Measurements from ENCODE around the gene ANP32B.
"Not testable (repeated sequence)": the region's sequence is repeated elsewhere in the genome, so short reads cannot be mapped to it uniquely, and the experiment has no call there.

The ANP32B gene

DNA sequence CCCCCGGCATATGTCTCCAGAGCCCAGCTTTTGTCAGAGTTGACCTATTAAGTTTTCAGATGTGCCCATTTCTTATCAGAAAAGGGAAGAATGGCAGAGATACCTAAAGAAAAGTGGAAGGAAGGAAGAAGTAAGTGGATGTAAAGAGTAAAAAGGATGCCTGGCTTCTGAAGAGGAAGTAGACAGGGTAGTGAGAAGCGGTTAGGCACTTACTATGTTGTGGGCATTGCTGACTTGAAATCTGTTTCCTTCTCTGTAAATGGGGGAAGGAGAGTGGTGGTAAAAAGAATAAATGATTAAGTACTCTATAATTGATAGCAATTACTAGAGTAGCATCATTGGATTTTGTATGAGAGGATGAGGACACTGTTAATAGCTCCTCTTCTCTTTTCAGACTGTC is 9.9 kb downstream of the ANP32B start:
- no peak for DNase-seq (ENCODE audit: low read depth)

DNA sequence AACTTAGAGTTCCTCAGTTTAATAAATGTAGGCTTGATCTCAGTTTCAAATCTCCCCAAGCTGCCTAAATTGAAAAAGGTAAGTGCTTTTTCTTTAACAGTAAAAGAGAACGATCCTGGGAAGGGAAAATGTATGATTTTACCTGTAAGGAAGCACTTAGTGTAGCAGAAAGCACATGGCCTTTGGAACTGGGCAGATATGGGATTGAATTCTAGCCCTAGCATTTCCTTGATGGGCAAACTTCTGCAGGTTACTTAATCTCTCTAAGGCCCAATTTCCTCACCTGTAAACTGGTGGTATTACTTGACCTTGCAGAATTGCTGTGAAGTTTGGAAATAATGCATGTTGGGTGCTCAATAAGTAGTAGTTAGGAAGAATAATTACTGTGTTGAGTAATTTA is 11.6 kb downstream of the ANP32B start:
- DNase-seq (ENCODE audit: low read depth): no peak

DNA sequence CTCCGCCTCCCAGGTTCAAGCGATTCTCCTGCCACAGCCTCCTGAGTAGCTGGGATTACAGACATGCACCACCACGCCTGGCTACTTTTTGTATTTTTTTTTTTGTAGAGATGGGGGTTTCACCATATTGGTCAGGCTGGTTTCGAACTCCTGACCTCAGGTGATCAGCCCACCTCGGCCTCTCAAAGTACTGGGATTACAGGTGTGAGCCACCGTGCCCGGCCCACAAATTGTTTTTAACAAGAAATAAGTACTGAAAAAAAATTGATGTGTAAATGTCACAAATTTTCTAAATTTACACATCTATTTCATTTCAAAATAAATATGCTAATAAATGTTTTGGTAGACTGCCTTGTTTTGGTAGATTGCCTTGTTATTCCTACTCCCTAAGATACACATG is 13.5 kb downstream of the ANP32B start:
- DNase-seq (ENCODE audit: low read depth): not testable (repeated sequence)

DNA sequence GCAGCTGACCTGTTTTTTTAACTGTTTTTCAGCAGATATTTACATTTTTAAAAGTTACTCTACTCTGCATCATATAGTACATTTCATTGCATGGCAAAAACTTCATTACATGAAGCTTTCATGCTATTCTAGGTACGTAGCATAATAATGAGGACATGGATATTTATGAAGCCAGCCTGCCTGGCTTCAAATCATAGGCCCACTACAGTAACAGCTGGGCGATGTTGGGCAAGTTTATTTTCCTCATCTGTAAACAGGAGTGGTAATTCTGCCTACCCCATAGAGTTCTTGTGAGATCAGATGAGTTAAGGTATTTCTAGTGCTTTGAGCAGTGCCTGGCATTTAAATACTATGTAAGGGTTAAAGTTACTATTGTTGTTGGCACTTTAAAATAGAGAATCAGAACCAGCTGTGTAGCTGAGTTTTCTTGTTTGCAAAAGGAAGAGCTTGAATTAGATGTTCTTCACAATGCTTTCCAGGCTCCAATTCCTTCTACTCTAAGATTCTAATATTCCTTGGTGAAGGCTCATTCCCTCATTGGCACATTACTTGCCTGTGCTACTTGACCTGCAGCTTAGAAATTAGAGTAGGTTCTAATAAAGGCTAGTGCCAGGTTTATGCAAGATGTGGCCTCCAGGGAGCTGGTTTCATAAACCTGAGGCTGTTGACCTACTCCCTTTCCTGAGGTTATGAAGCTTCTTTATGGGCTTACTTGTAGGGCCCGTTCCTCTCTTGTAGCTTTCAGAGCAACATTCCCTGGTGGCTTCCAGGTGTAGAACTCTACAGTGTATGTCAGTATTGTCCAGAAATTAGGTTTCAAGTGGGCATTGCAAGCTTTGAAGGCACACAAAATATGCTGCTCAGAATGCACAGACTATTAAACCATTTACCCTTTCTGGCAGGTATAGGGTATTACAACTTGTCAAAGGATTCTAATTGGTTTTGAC is 14.5 kb downstream of the ANP32B start:
- DNase-seq (ENCODE audit: low read depth): no peak

DNA sequence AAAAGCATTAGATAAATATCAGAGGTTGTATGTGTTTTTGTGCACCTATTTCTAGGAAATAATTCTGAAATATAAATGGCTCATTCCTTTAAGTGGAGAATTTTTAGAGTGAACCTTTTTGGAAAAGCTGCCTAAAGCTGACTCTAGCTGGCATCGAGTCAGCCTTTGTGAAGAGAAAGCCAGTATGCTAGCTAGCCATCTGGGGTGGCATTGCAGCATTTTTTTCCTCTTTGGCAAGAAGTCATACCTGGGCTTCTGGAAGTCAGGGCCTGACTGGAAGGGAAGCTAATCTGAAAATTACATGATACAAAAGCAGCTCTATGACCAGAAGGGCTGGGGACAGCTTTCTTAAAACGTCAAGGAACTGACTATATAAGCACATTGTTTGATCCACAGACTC is 19.7 kb downstream of the ANP32B start:
- DNase-seq (ENCODE audit: low read depth): no peak

DNA sequence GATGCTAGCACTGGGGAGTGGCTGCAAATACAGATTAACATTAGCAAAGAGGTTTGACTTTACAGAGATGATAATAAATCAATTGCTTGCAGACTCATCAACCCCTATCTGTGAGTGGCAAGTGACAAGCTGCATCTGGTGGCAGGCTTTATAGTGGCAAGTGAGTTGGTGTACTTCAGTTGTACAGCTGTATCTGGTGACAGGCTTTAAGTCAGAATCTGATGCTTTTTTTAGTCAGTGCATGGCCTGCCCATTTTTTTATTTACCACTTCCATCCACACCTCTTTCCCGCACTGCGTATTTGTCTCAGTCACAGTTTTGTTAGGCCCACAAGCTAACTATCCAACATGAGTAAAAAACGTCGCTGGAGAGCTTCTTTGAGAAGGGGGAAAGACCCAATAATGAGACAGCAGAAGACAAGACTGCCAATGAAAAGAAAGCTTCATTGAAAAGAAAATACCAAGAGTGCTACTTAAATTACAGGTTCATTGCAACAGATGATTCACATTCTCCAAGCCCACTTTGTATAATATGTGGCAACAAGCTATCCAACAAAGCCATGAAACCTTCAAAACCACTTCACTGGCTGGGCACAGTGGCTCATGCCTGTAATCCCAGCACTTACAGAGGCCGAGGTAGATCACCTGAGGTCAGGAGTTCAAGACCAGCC is 23.1 kb downstream of the ANP32B start:
- no peak for DNase-seq (ENCODE audit: low read depth)

DNA sequence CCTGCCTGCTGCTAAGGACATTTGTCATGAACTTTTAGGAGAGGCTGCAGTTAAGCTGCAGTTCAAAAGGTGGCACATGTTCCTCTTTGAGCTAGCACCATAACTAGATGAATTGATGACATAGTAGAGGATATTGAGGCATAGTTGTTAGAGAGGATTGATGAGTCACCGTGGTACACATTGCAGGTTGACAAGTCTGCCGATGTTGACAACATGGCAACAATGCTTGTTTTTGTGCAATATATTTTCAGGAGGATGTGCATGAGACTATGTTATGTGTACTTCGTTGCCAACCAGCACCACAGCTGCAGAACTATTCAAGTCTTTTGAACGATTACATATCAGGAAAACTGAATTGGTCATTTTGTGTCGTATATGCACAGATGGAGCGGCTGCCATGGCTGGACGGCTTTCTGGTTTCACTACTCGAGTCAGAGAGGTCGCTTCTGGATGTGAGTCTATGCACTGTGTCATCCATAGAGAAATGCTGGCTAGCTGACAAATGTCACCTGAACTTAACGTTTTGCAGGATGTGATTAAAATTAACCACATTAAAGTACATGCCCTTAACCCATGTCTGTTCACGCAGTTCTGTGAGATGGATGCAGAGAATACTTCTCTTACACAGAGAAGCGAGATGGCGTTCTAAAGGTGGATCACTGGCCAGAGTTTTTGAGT is 24.2 kb downstream of the ANP32B start:
- no peak for DNase-seq (ENCODE audit: low read depth)

DNA sequence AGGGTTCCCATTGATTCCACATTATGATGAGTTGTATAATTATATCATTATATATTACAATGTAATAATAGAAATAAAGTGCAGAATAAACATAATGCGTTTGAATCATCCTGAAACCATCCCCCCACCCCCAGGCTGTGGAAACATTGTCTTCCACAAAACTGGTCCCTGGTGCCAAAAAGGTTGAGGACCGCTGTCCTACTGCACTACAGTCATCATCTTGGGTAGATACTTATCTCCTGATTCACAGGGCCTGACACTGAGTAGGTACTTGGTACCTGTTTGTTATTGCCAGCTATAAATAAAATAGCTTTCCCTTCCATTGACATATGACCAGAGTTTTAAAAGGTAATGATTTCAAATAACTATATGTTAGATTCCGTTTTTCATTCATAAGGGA is 25.6 kb downstream of the ANP32B start:
- no peak for DNase-seq (ENCODE audit: low read depth)

DNA sequence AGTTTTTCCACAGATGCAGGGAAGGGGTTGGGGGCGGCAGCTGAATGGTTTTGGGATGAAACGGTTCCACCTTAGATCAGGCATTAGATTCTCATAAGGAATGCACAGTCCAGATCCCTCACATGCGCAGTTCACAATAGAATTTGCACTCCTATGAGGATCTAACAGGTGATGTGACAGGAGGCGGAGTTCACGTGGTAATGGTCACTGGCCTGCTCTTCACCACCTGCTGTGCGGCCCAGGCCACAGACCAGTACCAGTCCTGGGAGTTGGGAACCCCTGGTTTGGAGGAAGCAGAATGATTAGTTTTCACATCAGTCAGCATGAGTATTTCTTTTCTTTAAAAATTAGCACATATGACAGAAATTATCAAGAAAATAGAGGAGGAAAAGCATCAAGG is 26.3 kb downstream of the ANP32B start:
- no peak for DNase-seq (ENCODE audit: low read depth)

DNA sequence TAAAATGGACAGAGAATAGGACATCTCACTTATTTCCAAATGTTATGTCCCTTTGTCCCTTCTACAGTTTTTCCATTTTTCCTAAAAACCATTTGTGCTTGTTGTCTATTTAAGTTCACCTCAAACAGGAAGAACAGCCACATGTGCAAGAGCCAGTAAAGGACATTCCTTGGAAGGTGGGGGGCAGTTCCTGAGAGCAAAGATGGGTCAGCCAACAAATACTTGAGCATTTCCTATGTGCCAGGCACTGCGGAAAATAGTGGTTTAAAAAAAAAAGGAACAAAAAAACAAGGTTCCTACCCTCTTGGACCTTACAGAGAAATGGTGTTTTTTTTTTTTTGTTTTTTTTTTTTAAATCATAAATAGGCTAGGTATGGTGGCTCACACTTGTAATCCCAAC is 26.8 kb downstream of the ANP32B start:
- DNase-seq (ENCODE audit: low read depth): no peak

DNA sequence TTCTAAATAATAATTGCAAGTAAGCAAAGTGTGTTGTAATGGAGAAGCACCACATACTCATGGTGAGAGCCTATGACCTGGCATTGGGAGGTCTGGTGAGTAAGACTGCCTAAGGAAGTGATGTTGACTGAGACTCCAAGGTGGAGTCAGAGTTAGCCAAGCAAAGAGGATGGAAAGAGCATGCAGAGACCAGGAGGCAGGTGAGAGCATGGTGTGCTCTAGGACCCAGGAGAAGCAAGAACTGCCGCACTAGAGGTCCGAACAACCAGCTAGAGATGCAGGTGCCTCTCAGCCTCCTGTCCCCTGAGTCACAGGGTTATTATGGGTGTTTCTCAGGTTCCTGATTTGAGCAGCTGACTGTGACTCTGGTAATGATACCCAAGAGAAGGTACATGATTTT is 27.3 kb downstream of the ANP32B start:
- DNase-seq (ENCODE audit: low read depth): no peak

DNA sequence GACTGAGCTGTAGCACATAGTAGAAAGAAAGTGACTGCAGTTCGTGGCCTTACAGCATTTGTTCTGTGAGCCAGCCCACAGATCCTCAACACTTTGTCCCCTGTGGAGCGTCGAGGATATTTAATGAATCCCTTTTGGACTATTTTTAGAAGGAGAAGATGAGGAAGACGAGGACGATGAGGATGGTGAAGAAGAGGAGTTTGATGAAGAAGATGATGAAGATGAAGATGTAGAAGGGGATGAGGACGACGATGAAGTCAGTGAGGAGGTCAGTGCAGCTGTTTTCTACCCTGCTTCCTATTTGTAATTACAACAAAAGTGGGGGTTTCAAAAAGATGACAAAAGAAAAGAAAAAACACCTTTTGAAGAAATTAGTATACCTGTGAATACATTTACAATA is 28.0 kb downstream of the ANP32B start:
- DNase-seq (ENCODE audit: low read depth): no peak

DNA sequence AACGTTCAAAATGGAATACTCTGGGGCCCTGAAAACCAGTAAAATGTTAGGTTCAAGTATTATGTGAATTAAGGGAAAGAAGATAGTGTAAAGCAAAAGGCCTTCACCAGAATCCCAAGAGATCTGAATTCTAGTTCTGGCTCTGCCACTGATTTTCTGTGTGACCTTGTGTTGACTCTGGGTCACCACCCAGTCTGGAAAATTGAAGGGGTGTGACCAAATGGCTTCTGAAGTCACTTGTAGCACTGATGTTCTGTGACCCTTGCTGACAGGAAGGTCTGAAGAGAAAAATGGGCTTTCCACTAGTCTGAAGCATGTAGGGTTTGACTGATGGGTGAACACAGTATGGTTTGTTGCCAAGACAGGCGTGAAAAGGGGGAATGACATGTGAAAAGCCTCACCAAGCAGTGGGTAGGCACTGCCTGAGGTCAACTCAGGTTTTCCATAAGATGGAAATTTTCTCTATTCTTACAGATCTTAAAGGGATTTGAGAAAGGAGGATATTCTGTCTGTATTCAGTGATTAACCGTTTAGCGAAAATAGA is 33.1 kb downstream of the ANP32B start:
- no peak for DNase-seq (ENCODE audit: low read depth)

DNA sequence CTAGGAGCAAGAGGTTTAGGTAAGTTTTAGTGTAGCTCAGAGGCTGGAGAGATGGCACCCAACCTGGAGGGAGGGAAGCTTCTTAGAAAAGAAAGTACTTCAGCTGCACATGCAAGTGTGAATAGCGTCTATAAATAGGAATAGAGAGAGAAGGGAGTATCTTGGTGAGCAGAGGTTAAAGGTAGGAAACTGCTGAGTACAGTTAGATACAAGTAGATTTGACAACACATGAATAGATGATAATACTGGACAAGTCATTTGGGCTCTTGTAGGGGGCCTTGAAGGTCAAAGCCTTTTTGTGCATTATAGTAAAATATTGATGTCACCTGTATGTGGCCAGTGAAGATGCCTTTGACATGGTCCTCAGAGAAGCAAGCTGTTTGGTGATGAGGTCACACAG is 34.2 kb downstream of the ANP32B start:
- DNase-seq (ENCODE audit: low read depth): no peak

DNA sequence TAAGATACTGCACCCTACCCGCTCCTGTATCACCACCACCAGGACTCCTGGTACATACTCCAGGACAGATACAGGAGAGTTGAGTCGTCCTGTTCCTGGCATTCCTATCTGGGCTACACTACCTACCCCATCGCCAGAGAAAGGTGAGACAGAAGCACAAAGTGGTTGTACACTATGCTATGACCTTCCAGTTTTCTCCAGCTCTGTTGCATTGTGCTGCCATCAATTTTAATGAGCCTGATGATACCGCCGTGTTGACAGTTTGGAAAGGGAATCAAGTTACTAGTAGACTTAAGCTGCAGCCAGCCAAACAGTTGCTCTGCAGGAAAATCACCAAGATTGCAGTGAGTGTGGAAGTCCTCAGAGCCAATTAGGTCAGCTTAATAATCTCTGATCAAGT is 35.2 kb downstream of the ANP32B start:
- no peak for DNase-seq (ENCODE audit: low read depth)

DNA sequence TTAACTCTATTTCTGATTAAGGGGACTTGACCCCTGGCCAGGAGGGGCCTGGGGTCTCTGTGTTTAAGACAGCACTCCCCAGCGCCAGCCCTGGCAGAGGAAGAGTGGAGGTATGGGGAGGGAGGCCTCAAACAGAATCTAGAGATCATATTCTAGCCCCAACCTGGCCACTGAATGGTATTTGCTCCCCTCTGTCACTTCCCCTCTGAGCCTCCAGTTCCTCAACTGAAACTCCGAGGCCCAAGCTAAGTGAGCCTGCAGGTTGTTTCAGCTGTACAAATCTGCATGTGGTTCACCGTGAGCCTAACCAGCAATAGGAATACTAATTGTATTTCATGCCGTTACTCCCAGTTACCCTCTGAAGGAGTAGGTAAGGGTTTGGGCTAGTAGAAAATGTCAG is 36.0 kb downstream of the ANP32B start:
- DNase-seq (ENCODE audit: low read depth): no peak

DNA sequence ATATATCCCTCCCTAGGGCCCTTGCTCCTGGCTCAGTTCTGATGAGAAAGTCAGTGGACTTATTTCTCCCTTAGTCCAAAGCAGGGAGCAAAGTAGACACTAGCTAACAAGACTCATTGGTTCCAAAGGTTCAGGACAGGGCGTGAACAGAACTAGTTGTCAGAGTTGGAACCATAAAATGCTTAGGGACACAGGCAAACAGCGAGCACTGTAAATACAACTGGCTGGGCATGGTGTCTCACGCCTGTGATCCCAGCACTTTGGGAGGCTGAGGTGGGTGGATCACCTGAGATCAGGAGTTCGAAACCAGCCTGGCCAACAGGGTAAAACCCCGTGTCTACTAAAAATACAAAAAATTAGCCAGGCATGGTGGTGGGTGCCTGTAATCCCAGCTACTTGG is 36.7 kb downstream of the ANP32B start:
- DNase-seq (ENCODE audit: low read depth): not testable (repeated sequence)

DNA sequence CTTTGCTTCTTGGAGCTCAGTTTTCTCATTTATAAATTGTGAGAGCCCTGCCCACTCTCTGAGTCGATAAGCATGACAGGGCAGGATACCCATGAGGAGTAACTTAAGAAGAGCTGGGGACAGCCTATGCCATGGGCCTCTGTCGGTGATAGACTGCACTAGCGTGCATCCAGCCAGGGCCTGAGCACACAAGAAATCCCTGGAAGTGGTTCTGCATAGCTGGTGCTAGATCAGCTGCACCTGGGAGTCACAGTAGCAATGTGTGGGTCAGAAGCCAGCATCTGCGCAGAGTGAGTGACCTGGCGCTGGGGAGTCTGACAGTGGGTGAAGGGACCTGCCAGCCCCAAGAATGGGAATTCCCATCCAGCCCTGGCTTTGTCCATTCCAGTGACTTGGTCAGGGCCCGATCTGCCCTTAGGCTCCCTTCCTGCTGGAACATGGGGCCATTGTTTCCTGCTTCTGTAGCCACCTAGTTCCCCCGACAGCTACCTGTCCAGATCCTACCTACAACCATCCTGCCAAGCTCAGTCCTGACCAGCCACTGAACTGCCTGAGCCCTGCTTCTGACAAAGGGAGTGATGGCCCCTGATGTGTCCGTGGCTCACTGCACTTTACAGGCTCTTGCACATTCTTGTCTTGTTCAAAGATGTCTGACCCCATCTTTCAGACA is 37.5 kb downstream of the ANP32B start:
- DNase-seq (ENCODE audit: low read depth): no peak

DNA sequence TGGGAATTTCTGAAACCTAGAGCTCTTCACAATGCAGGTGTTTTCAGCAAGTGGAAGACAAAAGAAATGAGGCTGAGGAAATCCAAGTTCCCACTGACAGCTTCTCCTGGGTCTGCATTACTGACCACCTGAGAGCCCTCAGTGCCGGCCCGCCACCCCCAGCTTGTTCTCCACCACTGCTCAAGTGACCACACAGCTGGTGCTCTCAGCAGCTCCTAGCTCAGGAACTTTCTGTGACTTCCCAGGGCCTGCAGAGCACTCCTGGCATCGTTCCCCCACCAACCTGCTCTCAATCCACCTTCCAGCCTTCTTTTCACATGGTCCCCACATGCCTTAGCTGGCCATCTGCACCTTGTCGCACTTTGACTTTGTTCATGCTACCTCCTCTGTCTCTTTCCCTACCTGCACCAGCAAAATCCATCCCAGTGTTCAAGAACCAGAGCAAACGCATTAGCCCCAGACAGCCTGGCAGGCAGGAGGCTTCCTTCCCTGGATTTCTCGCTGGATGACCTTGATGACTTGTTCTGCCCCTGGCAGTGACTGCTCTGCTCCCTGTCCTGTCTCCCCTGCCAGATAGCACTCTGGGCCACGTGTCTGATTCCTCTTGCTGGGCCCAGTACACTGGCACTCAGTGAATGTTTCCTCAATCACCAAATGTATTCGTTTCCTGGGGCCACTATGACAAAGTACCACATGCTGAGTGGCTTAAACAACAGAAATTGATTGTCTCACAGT is 38.3 kb downstream of the ANP32B start:
- DNase-seq (ENCODE audit: low read depth): no peak

DNA sequence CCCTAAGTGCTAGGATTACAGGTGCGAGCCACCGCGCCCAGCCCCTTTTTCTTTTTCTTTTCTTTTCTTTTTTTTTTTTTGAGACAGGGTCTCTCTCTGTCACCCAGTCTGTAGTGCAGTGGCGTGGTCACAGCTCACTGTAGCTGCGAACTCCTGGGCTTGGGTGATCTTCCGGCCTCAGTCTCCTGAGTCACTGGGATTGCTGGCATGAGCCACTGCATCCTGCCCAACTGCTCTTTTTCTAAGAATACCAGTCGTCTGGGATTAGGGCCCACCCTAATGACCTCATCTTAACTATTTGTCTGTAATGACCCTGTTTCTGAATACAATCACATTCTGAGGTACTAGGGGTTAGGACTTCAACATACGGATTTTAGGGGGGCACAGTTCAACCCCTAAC is 39.3 kb downstream of the ANP32B start:
- no peak for DNase-seq (ENCODE audit: low read depth)

DNA sequence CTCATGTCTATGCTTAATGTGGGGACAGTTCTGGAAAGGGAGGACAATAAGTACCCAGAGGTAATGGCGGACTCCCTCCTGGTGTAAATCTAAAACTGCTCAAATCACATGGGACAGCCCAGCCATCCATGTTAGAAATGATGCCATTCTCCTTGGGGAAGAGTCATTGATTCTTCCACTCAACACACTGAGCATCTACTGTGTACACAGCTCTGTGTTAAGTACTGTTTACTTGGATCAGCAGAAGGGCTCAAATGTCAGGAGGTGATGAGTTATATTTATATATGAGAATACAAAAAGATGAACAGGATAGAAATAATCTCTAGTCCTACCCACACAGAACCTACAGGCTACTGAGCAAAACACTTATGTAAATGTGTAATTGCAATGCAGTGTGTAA is 41.6 kb downstream of the ANP32B start:
- no peak for DNase-seq (ENCODE audit: low read depth)

Measured in activated T-helper 1 cell treated with Interleukin-2 at 50 U/mL for 16 hours (primary cell).